HG02642 (cell line): ENCODE measurements around the gene DOCK10.

Experiments used
- ATAC-seq: cut with Tn5 transposase; IDR thresholded peaks from one replicate; pipeline ENCODE4 v1.9.1; 2021; ENCODE audit warnings: mild to moderate bottlenecking; ENCODE audit not compliant: unreplicated experiment, poor library complexity

The DOCK10 gene

DNA sequence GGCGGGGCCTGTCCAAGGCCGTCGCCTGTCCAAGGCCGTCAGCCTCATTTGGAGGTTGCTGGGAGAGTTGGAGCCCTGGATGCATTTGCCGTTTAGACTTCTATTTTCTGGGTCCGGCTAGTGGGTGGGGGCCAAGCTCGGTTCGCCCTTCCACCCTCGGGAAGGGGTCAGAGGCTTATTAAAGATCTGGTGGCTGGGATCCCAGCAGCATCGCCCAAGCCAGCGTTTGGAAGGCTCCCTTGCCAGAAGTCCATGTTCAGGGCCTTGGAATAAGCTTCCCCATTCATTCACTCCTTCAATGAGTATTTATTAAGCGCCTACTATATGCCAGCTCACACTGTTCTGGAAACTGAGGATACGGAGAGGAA, 516 bp upstream of the DOCK10 start:
- ATAC-seq, result no peak

DNA sequence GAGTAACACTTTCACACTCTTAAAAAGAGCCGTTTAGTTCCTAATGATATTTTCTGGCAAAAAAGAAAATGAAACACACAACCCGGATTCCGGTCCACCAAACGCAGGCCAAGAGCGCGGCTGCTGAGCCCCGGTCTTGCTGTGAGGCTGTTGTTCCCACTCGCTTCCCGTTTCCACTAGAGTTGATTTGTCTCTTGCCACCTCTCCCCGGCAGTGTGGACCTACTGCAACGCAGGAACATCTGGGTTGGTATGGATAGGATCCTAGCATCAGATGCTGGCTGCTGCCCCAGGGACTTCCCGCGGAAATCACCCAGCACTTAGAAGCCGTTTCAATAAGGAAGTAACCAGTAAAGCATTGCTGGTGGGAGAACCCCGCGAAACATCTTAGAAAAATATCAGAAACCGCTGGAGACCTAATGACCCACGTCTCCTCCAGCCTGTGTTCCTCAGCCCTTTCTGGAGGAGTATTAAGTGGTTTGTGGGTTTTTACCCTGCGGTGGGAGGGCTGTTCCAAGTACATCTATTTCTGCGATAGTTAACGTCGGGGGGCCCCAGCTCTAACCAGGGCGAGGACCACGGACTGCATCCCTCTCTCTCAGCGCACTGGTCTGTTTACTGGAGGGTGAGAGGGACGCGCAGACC, 939 bp downstream of the DOCK10 start:
- ATAC-seq, result peak; percentile 61

DNA sequence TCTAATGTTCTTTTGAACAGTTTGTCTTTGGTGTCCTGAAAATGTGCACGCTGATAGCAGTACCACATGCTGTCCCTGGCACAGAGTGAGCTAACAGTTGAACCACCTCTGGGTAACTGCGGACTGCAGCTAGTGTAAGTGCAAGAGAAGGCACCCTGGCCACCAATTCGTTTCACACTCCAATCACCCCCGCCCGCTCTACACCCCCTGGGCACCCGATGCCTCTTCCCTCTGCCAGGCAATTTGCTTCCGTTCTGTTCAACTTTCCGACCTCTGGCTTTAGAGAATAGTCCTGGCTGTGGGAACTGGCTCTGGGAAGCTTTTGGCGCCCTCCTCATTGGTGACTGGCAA, 1.4 kb downstream of the DOCK10 start:
- peak; percentile 23 for ATAC-seq

DNA sequence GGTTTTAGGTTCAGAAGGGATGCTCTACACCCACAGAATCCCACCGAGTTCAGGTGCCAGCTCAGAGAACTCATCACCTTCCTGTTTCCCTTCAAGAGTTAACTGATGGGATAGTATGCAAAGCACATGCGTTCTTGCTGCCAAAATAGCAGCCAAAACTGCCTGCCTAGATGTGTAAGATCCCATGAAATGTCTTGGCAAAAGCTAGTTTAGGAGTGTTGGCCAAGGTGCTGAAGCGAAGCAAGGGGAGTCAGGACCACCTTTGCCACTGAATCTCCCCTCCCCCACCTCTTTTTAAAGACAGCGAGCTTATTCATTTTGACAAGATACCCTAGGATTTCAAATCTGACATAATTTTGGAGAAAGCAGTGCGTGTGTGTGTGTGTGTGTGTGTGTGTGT, 2.1 kb downstream of the DOCK10 start:
- ATAC-seq, result no peak

DNA sequence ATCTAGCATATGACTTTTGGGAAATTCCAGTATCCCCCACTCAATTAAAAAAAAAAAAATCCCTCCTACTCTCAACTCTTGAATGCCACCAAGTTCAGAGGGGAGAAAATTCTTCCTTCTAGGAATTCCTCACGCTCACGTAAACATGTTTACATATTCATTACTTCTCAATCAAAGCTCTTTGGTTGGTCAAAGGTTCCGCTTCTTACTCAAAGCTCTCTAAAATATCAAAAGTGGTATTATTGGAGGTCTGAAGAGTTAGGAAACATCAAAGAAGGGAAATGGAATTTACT, 4.1 kb downstream of the DOCK10 start:
- ATAC-seq, result no peak

DNA sequence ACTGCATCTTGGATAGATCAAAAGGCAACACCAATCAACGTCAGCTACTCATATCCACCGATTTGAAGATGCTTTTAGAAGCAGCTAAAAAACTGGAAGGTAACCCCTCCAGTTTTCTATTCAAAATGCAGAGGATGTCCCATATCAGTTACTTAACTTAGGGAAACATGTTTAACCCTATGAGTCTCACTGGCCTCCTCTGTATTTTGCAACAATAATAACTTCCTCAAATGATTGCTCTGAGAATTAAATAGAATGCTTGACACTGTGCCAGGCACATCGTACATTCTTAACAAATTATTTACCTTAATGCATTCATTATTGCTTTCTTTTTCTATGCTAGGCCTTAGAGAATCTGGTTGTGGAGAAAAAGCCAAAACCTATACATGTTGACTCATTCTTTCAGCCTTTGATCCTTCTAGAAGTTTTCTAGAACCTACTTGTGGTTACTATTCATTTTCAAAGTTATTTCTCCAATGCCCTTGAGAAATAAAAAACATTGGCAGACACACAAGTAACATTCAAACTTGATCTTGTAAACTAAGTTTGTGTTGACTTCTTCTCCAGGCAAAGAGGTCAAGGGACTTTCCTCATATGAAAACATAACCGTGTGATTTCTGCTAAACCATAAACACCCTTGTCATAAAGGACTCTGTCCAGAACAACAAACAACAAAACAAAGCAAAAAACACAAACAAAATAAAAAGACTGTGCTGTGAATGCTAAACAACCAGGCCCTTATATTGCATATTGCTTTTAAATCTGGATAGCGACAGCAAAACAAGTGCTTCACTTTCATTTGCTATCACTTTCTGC, 4.6 kb downstream of the DOCK10 start:
- ATAC-seq, result no peak

DNA sequence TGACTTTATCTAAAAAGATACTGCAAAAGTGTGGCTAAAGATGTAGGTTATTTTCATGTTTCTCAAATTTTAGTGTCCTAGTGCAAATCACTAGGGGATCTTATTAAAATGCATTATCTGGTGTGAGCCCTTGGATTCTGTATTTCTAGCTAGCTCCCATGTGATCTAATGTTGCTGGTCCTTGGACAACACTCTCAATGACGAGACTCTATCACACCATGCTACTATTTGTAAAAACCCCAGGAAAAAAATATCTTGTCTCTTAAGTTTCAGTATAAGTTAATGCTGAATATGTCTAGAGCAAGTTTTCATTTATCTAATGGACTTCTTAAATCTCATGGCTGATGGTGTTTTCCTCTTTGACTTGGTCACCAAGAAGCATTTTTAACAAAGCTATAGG, 5.8 kb downstream of the DOCK10 start:
- no peak for ATAC-seq

DNA sequence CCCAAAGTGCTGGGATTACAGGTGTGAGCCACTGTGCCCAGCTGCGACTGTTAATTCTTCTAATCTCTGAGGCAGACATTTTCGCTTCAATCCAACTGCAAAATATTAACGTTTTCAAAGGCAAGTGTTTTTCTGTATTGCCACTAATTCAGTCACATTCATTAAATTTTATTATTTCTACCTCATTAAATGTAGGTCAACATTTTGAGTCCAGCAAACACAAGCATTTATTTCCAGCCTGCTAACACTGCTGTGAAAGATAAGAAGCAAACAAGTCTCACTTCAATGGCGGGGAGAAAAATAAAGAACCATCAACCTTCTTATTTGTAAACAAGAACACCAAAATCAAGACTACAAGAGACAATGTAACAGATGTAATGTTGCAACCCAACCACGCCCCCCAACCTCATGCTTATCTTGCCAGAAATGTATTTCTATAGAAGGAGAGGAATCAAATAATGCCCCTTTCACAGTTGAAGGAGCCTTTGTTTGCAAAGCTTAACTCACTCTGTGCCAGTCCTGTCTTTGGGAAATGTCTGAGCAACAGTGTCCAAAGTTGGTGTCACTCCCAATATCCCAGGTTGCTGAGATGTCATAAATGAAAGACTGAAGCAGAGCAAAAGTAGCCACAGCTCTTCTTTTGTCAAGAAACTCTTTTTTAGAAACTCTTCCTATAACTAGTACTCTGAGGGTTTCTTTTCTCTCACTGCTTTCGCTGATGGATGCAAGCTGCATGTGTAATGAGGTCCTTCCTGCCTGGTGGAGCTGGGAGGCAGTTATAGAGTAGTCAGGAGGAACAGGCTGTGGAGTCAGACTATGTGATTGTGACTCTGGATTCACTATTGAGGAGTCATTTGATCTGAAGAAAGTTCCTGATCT, 8.6 kb downstream of the DOCK10 start:
- no peak for ATAC-seq

DNA sequence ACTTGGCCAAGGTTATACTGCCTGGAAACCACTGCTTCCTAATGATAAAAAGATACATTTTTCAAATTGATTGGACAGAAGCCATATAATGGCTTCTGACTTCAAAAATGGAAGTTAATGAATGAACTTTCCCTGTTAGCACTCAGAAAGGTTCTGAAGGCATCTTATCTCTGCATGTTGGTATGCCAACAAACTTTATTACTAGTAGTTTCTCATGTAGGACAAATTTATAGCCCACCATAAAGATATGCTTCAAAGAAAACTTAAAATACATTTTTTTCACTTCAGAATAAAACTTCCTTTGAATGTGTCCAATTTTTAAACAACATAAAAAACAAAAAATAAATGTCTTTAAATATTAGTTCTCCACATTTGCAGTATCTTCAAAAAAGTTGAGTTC, 10.0 kb downstream of the DOCK10 start:
- no peak for ATAC-seq

DNA sequence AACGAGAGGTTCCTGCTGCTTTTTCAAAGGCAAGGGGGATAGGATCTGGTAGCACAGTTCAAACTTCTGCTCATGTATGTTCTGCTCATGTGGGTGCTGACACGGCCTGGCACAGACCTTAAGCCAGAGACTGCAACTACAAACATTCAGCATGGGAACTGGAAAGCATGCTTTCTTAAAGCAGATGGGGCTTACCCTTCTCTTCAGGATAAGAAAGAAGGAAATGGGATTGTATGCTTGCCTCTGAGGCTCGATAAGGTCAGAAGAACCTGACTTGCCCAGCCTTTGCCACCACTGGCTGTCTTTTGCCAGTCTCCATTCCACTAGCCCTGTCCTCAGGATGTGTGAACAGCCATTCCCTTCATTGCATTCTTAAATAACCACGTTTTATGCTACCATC, 10.7 kb downstream of the DOCK10 start:
- ATAC-seq, result no peak

DNA sequence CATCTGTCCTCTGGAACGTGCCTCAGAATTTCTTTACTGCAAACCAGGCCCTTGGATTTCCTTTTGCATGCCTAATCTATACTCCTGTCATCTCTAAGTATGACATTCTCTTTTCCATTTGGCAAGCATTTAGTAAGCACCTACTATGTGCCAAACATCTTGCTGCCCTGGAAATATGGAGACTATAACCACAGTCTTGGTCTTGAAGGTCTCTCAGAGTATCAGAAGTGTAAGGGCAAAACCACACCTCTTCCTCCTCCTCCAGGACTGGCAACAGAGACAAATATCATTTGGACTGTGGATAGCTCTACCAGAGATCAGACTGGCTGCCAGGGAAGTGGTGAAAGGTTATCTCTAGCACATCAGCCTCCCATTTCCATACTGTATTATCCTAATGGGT, 11.4 kb downstream of the DOCK10 start:
- no peak for ATAC-seq

DNA sequence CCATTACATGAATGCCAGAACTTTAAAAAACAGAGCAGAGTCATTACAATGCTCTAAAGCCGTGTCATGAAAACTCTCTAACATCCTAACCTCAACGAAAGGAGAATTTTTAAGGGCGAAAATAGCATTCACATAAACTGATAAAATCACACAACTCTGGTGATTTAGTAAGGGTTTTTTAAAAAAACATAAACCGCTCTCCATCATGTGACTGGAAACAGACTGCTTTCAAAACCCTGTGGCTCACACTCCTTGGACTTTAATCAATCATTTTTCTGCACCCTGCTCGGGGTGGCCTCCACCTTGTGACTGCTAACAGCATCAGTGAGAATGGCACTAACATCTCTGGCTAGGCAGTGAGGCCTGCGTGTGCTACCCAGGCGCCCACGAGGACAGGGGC, 12.1 kb downstream of the DOCK10 start:
- ATAC-seq, result no peak

DNA sequence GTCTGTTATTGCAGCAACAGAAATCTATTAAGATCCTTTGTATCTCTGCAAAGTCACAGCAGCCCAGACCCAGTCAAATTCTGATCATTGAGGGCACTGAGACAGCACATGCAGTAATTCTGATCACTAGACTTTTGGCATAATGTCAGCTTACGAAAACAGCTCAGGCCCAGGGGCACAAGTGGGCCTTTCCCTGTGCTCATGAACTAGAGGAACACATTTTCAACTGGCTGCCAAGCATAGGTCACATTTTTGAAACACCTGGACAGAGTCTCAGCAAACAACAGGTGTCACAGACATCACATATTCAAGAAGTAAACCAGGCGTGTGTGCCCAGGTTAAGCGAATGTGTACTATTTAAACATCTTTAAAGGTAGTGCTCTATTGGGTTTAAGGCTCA, 13.7 kb downstream of the DOCK10 start:
- no peak for ATAC-seq

DNA sequence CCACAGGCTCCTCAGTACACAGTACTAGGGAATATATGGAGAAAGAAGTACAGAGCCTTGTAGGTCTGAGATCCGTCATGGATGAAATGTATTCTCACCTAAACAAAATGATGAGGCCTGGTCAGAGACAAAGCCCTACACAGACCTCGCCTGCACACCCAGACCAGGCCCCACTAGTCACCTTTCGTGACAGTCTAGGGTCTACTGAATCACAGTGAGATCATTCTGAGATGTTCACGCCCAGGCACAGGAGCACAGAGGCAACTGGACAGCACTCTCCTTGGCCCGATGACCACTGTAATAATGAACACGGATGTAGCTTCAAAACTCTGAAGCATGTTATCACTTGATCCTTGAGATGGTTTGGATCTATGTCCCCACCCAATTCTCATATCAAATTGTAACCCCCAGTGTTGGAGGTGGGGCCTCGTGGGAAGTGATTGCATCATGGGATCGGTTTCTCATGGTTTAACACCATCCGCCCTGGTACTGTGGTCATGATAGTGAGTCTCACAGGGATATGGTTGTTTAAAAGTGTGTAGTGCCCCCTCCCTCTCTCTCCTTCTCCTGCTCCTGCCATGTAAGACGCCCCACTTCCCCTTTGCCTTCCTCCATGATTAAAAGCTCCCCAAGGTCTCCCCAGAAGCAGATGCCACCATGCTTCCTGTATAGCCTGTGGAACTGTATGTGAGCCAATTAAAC, 15.1 kb downstream of the DOCK10 start:
- ATAC-seq, result no peak

DNA sequence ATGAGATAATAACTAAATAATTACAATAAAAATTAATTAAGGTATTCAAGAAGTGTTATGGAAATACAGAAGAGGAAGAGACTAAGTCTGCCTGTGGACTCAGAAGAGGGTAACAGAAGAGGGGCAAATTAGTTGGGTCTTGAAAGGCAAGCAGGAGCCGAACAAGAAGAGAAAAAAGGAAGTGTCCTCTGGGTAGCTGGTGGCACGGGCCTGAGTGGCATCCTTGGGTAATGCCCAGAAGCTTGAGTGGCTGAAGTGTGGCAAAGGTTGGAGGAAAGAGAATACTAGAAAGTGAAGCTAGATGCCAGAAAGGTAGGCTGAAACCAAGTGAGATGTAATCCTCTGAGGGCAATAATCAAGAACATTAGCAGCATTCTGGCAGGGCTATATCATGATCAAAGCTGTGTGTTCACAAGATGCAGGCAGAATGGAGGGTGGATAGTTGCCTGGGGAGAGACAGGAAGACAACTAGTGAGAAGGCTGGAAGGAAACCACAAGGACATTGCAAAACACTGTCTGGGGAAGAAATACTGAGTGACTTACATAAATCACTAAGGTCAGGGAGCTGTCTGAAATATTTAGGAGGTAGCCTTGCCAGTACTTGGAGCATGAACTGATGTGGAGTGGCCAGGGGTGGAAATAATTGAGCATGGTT, 16.2 kb downstream of the DOCK10 start:
- no peak for ATAC-seq

DNA sequence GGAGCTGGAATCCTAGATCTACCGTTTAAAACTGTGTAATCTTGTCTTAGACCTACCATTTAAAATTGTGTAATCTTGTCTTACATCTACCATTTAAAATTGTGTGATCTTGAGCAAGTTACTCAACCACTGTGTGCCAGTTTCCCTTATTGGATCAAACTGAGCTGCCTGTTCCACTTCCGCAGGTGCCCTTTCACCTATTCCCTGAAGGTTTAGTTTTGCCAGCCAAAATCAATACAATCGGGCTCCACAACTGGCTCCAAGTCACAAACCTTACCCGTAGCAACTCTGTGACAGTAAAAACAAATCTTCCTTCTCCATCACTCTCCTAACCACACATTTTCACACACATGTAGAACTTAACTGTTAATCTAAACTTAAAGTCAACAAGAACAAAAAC, 20.1 kb downstream of the DOCK10 start:
- no peak for ATAC-seq

DNA sequence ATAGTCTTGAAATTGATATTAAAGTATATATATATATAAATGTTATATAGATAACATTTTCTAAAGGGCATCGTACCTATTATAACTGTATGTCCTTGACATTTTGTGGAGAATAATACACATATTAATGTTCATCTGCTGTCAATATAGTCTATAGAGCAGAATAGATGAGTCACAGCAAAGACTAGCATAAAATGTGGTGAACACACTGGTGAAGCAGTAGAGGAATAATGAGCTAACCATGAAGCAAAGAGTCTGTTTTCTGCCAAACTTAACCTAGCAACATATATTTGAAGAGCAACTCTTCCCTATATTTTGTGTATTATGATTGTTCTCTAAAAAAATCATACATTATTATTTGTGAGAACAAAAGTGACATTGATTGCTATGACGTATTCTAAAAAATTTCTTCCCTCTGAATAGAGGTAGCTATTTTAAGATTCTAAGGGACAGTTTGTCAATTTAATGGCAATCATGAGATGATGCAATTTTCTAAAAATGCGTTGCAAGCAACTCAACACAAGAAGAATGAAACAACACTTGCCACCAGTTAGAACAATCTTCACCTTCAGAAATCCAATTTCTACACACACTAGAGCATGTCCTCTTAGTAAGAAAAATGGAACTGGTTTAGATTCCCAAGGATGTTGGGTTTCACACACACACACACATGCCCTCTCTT, 22.0 kb downstream of the DOCK10 start:
- ATAC-seq, result no peak

DNA sequence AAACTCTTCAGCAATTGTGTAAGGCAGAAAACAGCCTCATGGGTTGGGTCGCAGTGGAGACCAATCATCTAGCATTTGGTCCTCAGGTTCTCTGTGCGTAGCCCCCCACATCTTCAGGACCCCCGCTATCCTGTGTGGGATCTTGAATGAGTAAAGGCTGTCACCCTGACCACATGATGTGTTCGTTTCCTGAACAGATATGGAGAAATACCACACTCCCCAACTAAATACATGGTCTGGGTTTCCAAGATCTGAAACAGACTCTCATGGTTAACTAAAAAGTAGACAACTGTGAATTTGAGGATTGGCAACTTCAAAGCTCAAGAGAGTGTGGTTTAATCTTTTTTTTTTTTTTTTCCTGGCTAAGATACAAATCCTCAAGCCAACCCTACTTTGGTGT, 23.2 kb downstream of the DOCK10 start:
- ATAC-seq, result no peak

DNA sequence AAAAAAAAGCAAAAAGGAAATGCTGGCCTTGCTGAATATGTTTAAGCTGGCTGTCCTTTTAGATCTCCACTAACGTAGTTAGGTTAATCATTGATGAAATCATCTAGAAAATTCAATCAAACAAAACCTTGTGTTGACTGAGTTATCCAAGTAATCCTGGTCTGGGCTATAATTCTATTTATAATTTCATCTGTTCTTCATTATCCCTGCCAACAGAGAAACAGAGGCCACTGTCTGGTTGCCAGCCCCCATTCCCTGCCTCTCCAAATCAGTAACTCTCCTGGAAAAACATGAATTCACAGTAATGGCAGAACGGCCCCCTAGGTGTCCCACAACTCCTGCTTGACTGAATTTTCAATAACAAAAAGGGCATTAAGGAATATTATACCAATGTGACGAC, 24.6 kb downstream of the DOCK10 start:
- no peak for ATAC-seq

DNA sequence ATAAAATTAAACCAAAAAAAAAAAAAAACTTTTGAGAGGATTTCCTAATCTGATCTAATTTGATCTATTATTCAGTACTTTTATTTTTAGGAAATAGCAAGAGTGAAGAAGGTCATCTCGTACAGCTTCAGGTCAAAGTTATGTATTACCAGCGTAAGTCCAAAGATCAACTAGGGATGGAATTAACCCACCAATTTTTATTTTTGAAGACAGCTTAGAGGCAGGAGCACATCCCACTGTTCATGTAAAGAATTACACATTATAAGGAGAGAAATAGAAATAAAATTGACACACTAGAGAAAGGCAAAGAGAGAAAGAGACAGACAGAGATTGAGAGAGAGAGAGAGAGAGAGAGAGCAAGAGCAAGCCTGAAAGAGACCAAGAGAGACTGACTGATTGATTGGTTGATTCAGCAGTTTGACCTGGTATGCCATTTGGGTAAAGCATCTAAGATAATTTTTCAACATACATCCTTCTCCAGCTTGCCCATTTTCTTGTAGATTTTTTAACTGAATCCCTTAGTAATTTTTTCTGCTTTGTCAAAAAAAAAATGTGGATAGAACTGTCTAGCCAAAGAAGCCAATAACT, 25.1 kb downstream of the DOCK10 start:
- no peak for ATAC-seq
